CD8-positive, alpha-beta memory T cell (primary cell): ENCODE measurements around the gene GPD2. TPM values are rescaled to one million over a fixed set of nuclear protein-coding genes. Genes with fewer than 3 reads are reported as not detected.
A peak's percentile ranks its signal among the peaks of the same experiment; 100 is the strongest.

Experiments used
- CTCF ChIA-PET: fragments of 350-600 bp; sonication (Branson Sonifier 250); formaldehyde crosslinking; loops from one replicate; lab custom pipeline; 2021; ENCODE audit warnings: antibody characterized with exemption; lab: Charles Lee
- POLR2A ChIA-PET: fragments of 350-600 bp; sonication (Branson Sonifier 250); formaldehyde crosslinking; loops from one replicate; lab custom pipeline; 2021; ENCODE audit warnings: antibody characterized with exemption; lab: Charles Lee
- DNase-seq, 5 donors: peaks; one replicate each; pipeline versions ENCODE4 v3.0.0 to v3.0.0-alpha.2; 2020 to 2022; ENCODE audit warnings: mixed read lengths in 1 of 5
- H3K27ac ChIP-seq: one replicate; pipeline ENCODE4 v1.7.0; 2013; ENCODE audit warnings: low read depth, mild to moderate bottlenecking, low read length, moderate library complexity
- H3K27me3 ChIP-seq: 2 replicates; pipeline ENCODE4 v1.7.0; 2013; ENCODE audit warnings: low read length, mild to moderate bottlenecking; ENCODE audit not compliant: insufficient read depth, poor library complexity, severe bottlenecking
- H3K36me3 ChIP-seq: 2 replicates; pipeline ENCODE4 v1.7.0; 2013; ENCODE audit warnings: mild to moderate bottlenecking, low read length, moderate library complexity; ENCODE audit not compliant: insufficient read depth
- H3K4me1 ChIP-seq: 2 replicates; pipeline ENCODE4 v1.7.0; 2013; ENCODE audit warnings: mild to moderate bottlenecking, low read length, moderate library complexity; ENCODE audit not compliant: insufficient read depth
- H3K4me3 ChIP-seq: 2 replicates; pipeline ENCODE4 v1.7.0; 2013; ENCODE audit warnings: mild to moderate bottlenecking, low read length
- H3K9me3 ChIP-seq: 2 replicates; pipeline ENCODE4 v1.7.0; 2013; ENCODE audit warnings: mild to moderate bottlenecking, low read length
- H3K27ac Mint-ChIP-seq, 8 donors: one replicate each; pipeline ENCODE4 v1.8.0; 2020 to 2021; ENCODE audit warnings: mixed read lengths in 8 of 8, mild to moderate bottlenecking in 6 of 8, inconsistent platforms in 3 of 8, moderate library complexity in 3 of 8
- H3K27me3 Mint-ChIP-seq, 2 donors: one replicate each; pipeline ENCODE4 v1.8.0; 2020 to 2021; ENCODE audit warnings: mixed read lengths in 2 of 2, mild to moderate bottlenecking in 1 of 2, moderate library complexity in 1 of 2
- H3K36me3 Mint-ChIP-seq, 3 donors: one replicate each; pipeline ENCODE4 v1.8.0; 2020 to 2021; ENCODE audit warnings: mixed read lengths in 3 of 3, inconsistent platforms in 1 of 3, mild to moderate bottlenecking in 1 of 3
- H3K4me1 Mint-ChIP-seq, 3 donors: one replicate each; pipeline ENCODE4 v1.8.0; 2020 to 2021; ENCODE audit warnings: mixed read lengths in 3 of 3, inconsistent platforms in 1 of 3, mild to moderate bottlenecking in 1 of 3
- H3K4me3 Mint-ChIP-seq, 7 donors: one replicate each; pipeline ENCODE4 v1.8.0; 2020 to 2021; ENCODE audit warnings: mixed read lengths in 7 of 7, mild to moderate bottlenecking in 6 of 7, moderate library complexity in 4 of 7, inconsistent platforms in 2 of 7
- H3K9me3 Mint-ChIP-seq, 5 donors: one replicate each; pipeline ENCODE4 v1.8.0; 2020 to 2022; ENCODE audit warnings: mixed read lengths in 5 of 5, mild to moderate bottlenecking in 3 of 5, moderate library complexity in 2 of 5, inconsistent platforms in 1 of 5
- polyA plus RNA-seq: library from polyadenylated mRNA; unstranded; fragments of 300-500 nt; fragmentation: Illumina TruSeq; gene quantifications from one replicate; pipeline ENCODE4 v1.2.3, GENCODE V29; 2021
- total RNA-seq, 2 experiments: library from RNA; stranded (reverse); gene quantifications; one replicate each; pipeline ENCODE4 v1.2.3, GENCODE V29; 2021

Gene GPD2
- total and polyA plus RNA-seq, 3 experiments from 2014 or later = 10.1 to 44.3 (median 38.9) TPM

DNA sequence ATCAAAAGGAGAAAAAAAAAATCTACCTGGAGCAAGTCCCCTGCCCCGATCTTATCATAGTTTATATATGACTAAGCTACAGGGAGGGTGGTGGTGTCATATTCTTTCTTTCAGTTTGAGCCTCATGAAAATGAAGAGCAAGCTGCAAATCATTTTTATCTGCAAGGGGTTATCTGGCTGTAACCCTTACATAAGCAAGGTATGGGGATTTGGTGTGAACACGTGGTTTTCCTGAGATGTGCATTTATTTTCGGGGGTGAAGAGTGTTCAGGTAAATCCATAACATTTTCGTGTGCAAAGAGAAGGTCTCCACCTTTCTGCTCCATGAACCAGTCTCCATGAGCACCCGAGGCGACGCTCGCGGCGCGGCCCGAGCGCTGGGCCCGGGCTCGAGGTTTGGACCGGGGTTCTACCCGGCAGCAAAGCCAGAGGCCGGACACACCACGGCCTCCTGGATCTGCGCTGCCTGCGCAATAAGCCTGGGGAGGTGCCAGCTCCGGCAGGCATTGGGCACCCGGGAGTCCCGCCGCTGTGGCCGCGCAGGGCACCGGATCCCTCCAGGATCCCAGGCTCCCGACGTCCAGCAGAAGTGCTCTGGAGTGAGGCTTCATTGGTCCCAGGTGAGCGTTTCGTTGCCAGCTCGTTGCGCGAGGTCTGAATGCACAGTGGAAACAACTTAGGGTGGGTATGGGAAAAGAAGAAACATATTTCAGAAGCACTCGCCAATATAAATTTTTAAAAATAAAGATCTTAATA lies 36.1 kb upstream of the GPD2 start:
- POLR2A ChIA-PET = interaction anchor here (0.6 to 3.1 kb wide), 5 partner anchors 36 to 980 kb away, joined by 3 to 49 read pairs (median 3); partner anchors contain the start of genes GPD2 and NR4A2
- Histone ChIP-seq H3K4me1 (peaks cover 6% of the 10 kb centered on the region), H3K27ac (peak overlapping the region; percentile 89), H3K4me3 (peak overlapping the region; percentile 84), H3K36me3 (no peaks in the 10 kb centered on the region), H3K9me3 (no peaks in the 10 kb centered on the region), H3K27me3 (no peaks in the 10 kb centered on the region)
- Mint-ChIP-seq H3K4me1 (peaks cover 19 to 31% (median 31%) of the 10 kb centered on the region in 3 donors), H3K27ac (peak overlapping the region; percentile 92 to 99 (median 97)), H3K4me3 (peak overlapping the region; percentile 85 to 99 (median 93)), H3K36me3 (peaks cover 0 to 13% (median 0%) of the 10 kb centered on the region in 3 donors), H3K9me3 (peaks cover 0 to 5% (median 3%) of the 10 kb centered on the region in 5 donors), H3K27me3 (peaks cover 0 to 13% of the 10 kb centered on the region in 2 donors)
- DNase-seq = peak in 1 of 5 donors; percentile 50
- CTCF ChIA-PET = interaction anchor here (0.6 to 2.5 kb wide), 8 partner anchors 15 to 189 kb away, joined by 3 to 27 read pairs (median 6); partner anchors contain the start of genes GPD2 and NR4A2

DNA sequence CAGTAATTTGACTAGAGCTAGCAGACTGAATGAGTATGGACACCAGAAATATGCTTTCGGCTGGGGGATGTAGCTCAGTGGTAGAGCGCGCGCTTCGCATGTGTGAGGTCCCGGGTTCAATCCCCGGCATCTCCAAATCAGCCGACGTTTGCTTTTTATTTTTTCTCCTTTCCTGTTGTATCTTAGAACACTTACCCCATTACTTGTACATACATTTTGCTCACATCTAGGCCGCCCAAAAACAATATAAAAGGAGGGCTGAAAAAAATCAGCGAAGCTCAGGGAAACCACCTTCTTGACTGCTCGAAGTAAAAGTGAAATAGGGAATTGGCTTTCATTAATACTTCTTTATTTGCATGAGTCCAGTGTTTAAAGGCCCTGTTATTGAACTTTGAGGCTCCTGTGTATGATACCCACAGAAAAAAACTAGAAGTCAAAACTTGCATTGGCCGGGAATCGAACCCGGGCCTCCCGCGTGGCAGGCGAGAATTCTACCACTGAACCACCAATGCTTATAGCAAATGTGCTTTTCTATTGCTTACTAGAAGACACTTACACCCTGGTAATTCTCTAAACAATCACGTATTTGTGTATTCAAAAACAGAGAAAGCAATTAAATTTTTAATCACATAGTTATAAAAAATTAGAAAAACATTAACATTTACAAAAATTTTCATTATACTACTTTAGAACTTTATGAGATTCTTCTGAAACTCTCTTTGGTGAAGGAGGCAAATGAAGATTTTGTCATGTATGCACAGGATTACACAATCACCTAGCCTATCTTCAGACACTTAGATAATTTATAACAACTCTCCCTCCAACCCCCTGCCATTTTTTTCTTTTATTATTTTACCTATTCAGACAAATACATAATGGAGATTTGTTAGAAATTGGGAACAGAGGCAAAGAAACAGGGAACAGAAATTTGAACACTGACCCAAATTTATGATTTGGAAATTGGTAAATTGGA lies 35.2 kb upstream of the GPD2 start:
- H3K27me3 Mint-ChIP-seq = peaks cover 0 to 14% of the 10 kb centered on the region in 2 donors
- ChIA-PET POLR2A (interaction anchor here (0.6 to 3.1 kb wide), 6 partner anchors 35 to 981 kb away, joined by 3 to 49 read pairs (median 3); partner anchors contain the start of genes GPD2 and NR4A2), CTCF (interaction anchor here (0.6 to 2.5 kb wide), 6 partner anchors 19 to 68 kb away, joined by 3 to 27 read pairs (median 10); partner anchors contain the start of genes GPD2 and NR4A2)
- Histone ChIP-seq H3K9me3 (no peaks in the 10 kb centered on the region), H3K4me3 (peak overlapping the region; percentile 84), H3K27ac (peak overlapping the region; percentile 89), H3K4me1 (peaks cover 6% of the 10 kb centered on the region), H3K36me3 (no peaks in the 10 kb centered on the region), H3K27me3 (no peaks in the 10 kb centered on the region)
- peaks cover 0 to 5% (median 3%) of the 10 kb centered on the region in 5 donors for H3K9me3 Mint-ChIP-seq
- peak; percentile 64 to 87 (median 83) for DNase-seq
- H3K27ac Mint-ChIP-seq = peak overlapping the region; percentile 92 to 99 (median 97)
- peaks cover 0 to 13% (median 0%) of the 10 kb centered on the region in 3 donors for H3K36me3 Mint-ChIP-seq
- peak overlapping the region; percentile 85 to 99 (median 93) for H3K4me3 Mint-ChIP-seq
- peaks cover 19 to 31% (median 31%) of the 10 kb centered on the region in 3 donors for H3K4me1 Mint-ChIP-seq

DNA sequence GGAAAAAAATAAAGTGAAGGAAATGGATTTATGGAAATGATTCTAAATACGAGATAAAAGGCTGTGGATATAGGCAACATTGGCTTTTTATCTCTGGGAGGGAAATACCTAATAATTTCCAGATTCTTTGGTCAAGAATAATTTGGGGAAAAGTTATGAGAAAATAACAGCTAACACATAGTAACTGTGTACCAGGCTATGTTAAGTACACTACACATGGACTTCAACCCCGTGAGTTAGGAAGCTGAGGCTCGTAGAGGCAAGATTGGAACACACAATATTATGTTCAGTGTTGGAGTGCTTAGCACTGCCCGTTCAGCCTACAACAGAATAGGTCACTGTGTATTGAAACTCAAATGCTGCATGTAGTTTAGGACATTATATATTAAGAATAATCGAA lies 34.3 kb upstream of the GPD2 start:
- peaks cover 0 to 13% (median 0%) of the 10 kb centered on the region in 3 donors for H3K36me3 Mint-ChIP-seq
- Histone ChIP-seq H3K4me3 (no peak overlapping the region), H3K27me3 (no peaks in the 10 kb centered on the region), H3K9me3 (no peaks in the 10 kb centered on the region), H3K27ac (no peak overlapping the region), H3K36me3 (no peaks in the 10 kb centered on the region), H3K4me1 (peaks cover 6% of the 10 kb centered on the region)
- H3K27me3 Mint-ChIP-seq = peaks cover 0 to 14% of the 10 kb centered on the region in 2 donors
- peaks cover 19 to 31% (median 31%) of the 10 kb centered on the region in 3 donors for H3K4me1 Mint-ChIP-seq
- peak overlapping the region in 3 of 7 donors; percentile 93 to 94 (median 94) for H3K4me3 Mint-ChIP-seq
- H3K9me3 Mint-ChIP-seq = peaks cover 0 to 5% (median 3%) of the 10 kb centered on the region in 5 donors
- peak overlapping the region in 2 of 8 donors; percentile 14 to 99 for H3K27ac Mint-ChIP-seq
- DNase-seq = no peak
- ChIA-PET CTCF (interaction anchor here (2.5 kb wide), 1 partner anchor 35 kb away, joined by 15 read pairs; the partner anchor contains the start of gene GPD2), POLR2A (no interaction called here)

DNA sequence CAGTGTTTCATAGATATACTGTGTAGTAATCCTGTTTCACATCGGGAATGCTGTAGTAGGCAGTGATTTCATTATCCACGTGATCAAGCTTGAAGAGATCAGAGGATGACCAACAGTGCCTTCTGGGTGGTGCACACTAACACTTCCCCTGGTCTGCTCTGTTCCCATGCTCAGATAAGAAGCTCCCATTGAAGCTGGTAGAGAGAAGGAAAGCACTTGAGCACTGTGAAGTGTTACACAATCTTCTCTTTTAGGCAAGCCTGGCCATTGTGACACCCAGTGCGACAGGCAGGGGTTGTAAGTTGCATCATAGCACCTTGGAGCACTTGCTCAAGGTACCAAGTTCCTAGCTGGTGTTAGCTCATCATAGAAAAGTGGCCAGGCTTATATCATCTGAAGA lies 30.6 kb upstream of the GPD2 start:
- ChIA-PET CTCF (interaction anchor here (1.7 kb wide), 1 partner anchor 71 kb away, joined by 5 read pairs; no protein-coding TSS in a partner anchor), POLR2A (no interaction called here)
- Histone ChIP-seq H3K4me1 (no peaks in the 10 kb centered on the region), H3K27ac (no peak overlapping the region), H3K27me3 (peaks cover 6% of the 10 kb centered on the region), H3K9me3 (no peaks in the 10 kb centered on the region), H3K4me3 (no peak overlapping the region), H3K36me3 (no peaks in the 10 kb centered on the region)
- Mint-ChIP-seq H3K4me1 (peaks cover 7 to 9% (median 8%) of the 10 kb centered on the region in 3 donors), H3K9me3 (peaks cover 0 to 4% (median 2%) of the 10 kb centered on the region in 5 donors), H3K27me3 (peaks cover 8 to 19% of the 10 kb centered on the region in 2 donors), H3K36me3 (peaks cover 0 to 5% (median 0%) of the 10 kb centered on the region in 3 donors), H3K27ac (peak overlapping the region in 1 of 8 donors; percentile 33), H3K4me3 (no peak overlapping the region)
- no peak for DNase-seq

DNA sequence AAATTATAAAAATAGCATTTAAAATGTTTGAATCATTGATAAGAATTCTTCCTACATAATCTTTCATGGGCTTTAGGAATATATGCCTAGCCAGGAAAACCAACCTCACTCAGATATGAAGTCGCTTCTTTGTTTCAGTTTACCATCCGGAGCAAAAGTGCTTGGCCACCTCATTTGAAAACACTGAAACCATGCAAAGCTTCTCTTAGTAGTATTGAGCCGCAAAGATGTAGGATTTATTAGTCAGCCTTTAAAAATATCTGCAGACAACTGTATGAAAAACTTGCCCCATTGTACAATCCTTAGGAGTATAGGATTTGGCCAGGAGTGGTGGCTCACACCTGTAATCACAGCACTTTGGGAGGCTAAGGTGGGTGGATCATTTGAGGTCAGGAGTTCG lies 24.3 kb upstream of the GPD2 start:
- Histone ChIP-seq H3K4me1 (no peaks in the 10 kb centered on the region), H3K27ac (no peak overlapping the region), H3K27me3 (peaks cover 6% of the 10 kb centered on the region), H3K36me3 (no peaks in the 10 kb centered on the region), H3K4me3 (no peak overlapping the region), H3K9me3 (no peaks in the 10 kb centered on the region)
- DNase-seq = no peak
- no peaks in the 10 kb centered on the region for H3K36me3 Mint-ChIP-seq
- POLR2A ChIA-PET = no interaction called here
- H3K27me3 Mint-ChIP-seq = peaks cover 10 to 12% of the 10 kb centered on the region in 2 donors
- H3K27ac Mint-ChIP-seq = no peak overlapping the region
- H3K9me3 Mint-ChIP-seq = no peaks in the 10 kb centered on the region
- H3K4me3 Mint-ChIP-seq = no peak overlapping the region
- CTCF ChIA-PET = no interaction called here
- no peaks in the 10 kb centered on the region for H3K4me1 Mint-ChIP-seq

DNA sequence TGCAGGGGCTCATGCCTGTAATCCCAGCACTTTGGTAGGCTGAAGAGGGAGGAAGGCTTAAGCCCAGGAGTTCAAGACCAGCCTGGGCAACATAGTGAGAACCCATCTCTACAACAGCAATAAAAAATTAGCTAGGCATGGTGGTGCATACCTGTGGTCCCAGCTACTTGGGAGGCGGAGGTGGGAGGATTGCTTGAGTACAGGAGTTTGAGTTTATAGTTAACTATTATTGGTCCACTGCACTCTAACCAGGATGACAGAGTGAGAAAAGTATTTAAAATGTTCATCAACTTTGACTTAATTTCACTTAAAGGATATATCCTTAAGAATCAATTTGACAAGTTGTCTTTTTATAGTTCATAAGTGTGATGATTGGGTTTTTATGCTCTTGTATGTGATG lies 14.3 kb upstream of the GPD2 start:
- no peak overlapping the region for H3K27ac ChIP-seq
- Mint-ChIP-seq H3K4me3 (no peak overlapping the region), H3K9me3 (no peaks in the 10 kb centered on the region), H3K27ac (peak overlapping the region in 1 of 8 donors; percentile 6), H3K36me3 (no peaks in the 10 kb centered on the region), H3K27me3 (peaks cover 4 to 10% of the 10 kb centered on the region in 2 donors), H3K4me1 (no peaks in the 10 kb centered on the region)
- H3K4me3 ChIP-seq = no peak overlapping the region
- no peaks in the 10 kb centered on the region for H3K27me3 ChIP-seq
- ChIA-PET CTCF (interaction anchor here (2.4 kb wide), 1 partner anchor 22 kb away, joined by 6 read pairs; no protein-coding TSS in a partner anchor), POLR2A (no interaction called here)
- DNase-seq = no peak
- H3K4me1 ChIP-seq = no peaks in the 10 kb centered on the region
- no peaks in the 10 kb centered on the region for H3K9me3 ChIP-seq
- no peaks in the 10 kb centered on the region for H3K36me3 ChIP-seq

DNA sequence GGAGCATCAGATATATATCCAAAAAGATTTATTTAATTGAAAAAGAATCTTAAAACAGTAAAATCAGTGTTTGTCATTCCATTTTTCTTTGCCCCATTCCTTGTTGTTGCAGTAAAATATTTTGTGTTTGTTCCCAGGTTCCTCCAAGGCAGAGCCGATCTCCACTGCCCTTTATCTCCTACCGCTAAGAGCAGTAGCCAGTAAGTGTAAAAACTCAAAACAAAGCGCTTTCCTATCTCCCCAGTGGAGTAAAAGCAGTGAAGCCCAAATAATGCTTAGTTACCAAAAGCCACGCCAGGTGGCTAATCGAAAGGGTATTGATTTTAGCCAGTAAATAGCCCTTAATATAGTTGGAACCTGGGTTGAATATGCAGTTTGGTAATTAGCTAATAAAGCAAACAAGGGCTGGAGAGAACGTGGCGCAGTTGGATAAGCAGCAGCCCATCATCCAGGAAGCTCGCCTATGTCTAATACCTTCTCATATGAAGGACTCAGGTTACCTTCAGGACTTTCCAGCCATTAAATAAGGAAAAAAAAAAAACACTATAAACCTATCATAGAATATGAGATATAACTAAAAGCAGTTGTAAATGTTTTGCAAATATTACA lies 12.4 kb upstream of the GPD2 start:
- H3K9me3 ChIP-seq = no peaks in the 10 kb centered on the region
- H3K27me3 ChIP-seq = no peaks in the 10 kb centered on the region
- Mint-ChIP-seq H3K36me3 (no peaks in the 10 kb centered on the region), H3K27ac (no peak overlapping the region), H3K9me3 (no peaks in the 10 kb centered on the region), H3K27me3 (peaks cover 4 to 10% of the 10 kb centered on the region in 2 donors), H3K4me1 (no peaks in the 10 kb centered on the region), H3K4me3 (no peak overlapping the region)
- no peak overlapping the region for H3K4me3 ChIP-seq
- no peaks in the 10 kb centered on the region for H3K36me3 ChIP-seq
- DNase-seq = no peak
- ChIA-PET POLR2A (no interaction called here), CTCF (no interaction called here)
- no peaks in the 10 kb centered on the region for H3K4me1 ChIP-seq
- no peak overlapping the region for H3K27ac ChIP-seq
